Liver (tissue), 9 donors: ENCODE data around the gene DSC2. TPM values are rescaled to one million over a fixed set of nuclear protein-coding genes. Genes with fewer than 3 reads are reported as not detected.

Experiments
- DNase-seq: peaks from one replicate; pipeline ENCODE4 v3.0.0-alpha.2; 2017; ENCODE audit warnings: low spot score
- H3K27ac ChIP-seq, 2 donors: one replicate each; pipeline ENCODE4 v1.7.0; 2013; ENCODE audit warnings: inconsistent platforms in 2 of 2, low read length in 2 of 2, control low read depth in 1 of 2, low read depth in 1 of 2, mild to moderate bottlenecking in 1 of 2
- H3K27me3 ChIP-seq, 4 donors: one replicate each; pipeline versions ENCODE4 v1.6.1 to v1.7.0; 2013; ENCODE audit warnings: low read length in 3 of 4, inconsistent platforms in 1 of 4, mild to moderate bottlenecking in 1 of 4, moderate library complexity in 1 of 4; ENCODE audit not compliant: control insufficient read depth in 4 of 4, insufficient read depth in 4 of 4
- H3K36me3 ChIP-seq, 4 donors: one replicate each; pipeline versions ENCODE4 v1.6.1 to v1.7.0; 2013; ENCODE audit warnings: low read length in 3 of 4, mild to moderate bottlenecking in 3 of 4, low read depth in 1 of 4, moderate library complexity in 1 of 4; ENCODE audit not compliant: control insufficient read depth in 4 of 4, insufficient read depth in 3 of 4
- H3K4me1 ChIP-seq, 4 donors: one replicate each; pipeline versions ENCODE4 v1.6.1 to v1.7.0; 2013; ENCODE audit warnings: low read length in 3 of 4, mild to moderate bottlenecking in 3 of 4, moderate library complexity in 1 of 4; ENCODE audit not compliant: control insufficient read depth in 4 of 4, insufficient read depth in 4 of 4
- H3K4me3 ChIP-seq, 3 donors: one replicate each; pipeline versions ENCODE4 v1.6.1 to v1.7.0; 2013; ENCODE audit warnings: low read length in 3 of 3, control low read depth in 1 of 3, low read depth in 1 of 3, mild to moderate bottlenecking in 1 of 3
- H3K9ac ChIP-seq, 2 donors: one replicate each; pipeline ENCODE4 v1.7.0; 2013; ENCODE audit warnings: low read length in 2 of 2, mild to moderate bottlenecking in 2 of 2, moderate library complexity in 2 of 2, control low read depth in 1 of 2, low read depth in 1 of 2
- H3K9me3 ChIP-seq, 4 donors: one replicate each; pipeline versions ENCODE4 v1.6.1 to v1.7.0; 2013; ENCODE audit warnings: low read length in 3 of 4; ENCODE audit not compliant: control insufficient read depth in 4 of 4
- ATF3 ChIP-seq: IDR thresholded peaks from 2 replicates; pipeline ENCODE4 v1.6.1; 2016; ENCODE audit warnings: antibody characterized with exemption
- EGR1 ChIP-seq, 2 donors: IDR thresholded peaks; 2 replicates each; pipeline ENCODE4 v1.6.1; 2016 to 2018; ENCODE audit warnings: antibody characterized with exemption in 2 of 2, low read depth in 2 of 2
- FOXA1 ChIP-seq: IDR thresholded peaks from 2 replicates; pipeline ENCODE4 v1.6.1; 2016; ENCODE audit warnings: antibody characterized with exemption
- FOXA2 ChIP-seq: IDR thresholded peaks from 2 replicates; pipeline ENCODE4 v1.6.1; 2016; ENCODE audit warnings: antibody characterized with exemption
- GABPA ChIP-seq, 2 donors: IDR thresholded peaks in 1 of 2; conservative IDR thresholded peaks in 1 of 2; 2 replicates each; pipeline ENCODE4 v1.6.1; 2016; ENCODE audit warnings: antibody characterized with exemption in 2 of 2, mild to moderate bottlenecking in 1 of 2, moderate library complexity in 1 of 2
- HNF4A ChIP-seq, 2 donors: conservative IDR thresholded peaks; 2 replicates each; pipeline ENCODE4 v1.6.1; 2016; ENCODE audit warnings: antibody characterized with exemption in 2 of 2, mild to moderate bottlenecking in 2 of 2
- JUND ChIP-seq, 2 donors: IDR thresholded peaks; 2 replicates each; pipeline ENCODE4 v1.6.1; 2016; ENCODE audit warnings: antibody characterized with exemption in 2 of 2
- MAX ChIP-seq: IDR thresholded peaks from 2 replicates; pipeline ENCODE4 v1.6.1; 2016; ENCODE audit warnings: antibody characterized with exemption
- NR2F2 ChIP-seq: IDR thresholded peaks from 2 replicates; pipeline ENCODE4 v1.6.1; 2016; ENCODE audit warnings: antibody characterized with exemption
- RAD21 ChIP-seq, 2 donors: IDR thresholded peaks; 2 replicates each; pipeline ENCODE4 v1.6.1; 2016; ENCODE audit warnings: antibody characterized with exemption in 2 of 2, mild to moderate bottlenecking in 2 of 2
- RXRA ChIP-seq, 2 donors: IDR thresholded peaks; 2 replicates each; pipeline ENCODE4 v1.6.1; 2017 to 2018; ENCODE audit warnings: antibody characterized with exemption in 2 of 2, mild to moderate bottlenecking in 1 of 2
- SP1 ChIP-seq: IDR thresholded peaks from 2 replicates; pipeline ENCODE4 v1.6.1; 2018; ENCODE audit warnings: antibody characterized with exemption, mild to moderate bottlenecking
- TAF1 ChIP-seq: conservative IDR thresholded peaks from 2 replicates; pipeline ENCODE4 v1.6.1; 2016; ENCODE audit warnings: antibody characterized with exemption, mild to moderate bottlenecking
- YY1 ChIP-seq: IDR thresholded peaks from 2 replicates; pipeline ENCODE4 v1.6.1; 2016; ENCODE audit warnings: antibody characterized with exemption, mild to moderate bottlenecking
- ZBTB33 ChIP-seq: IDR thresholded peaks from 2 replicates; pipeline ENCODE4 v1.6.1; 2016; ENCODE audit warnings: antibody characterized with exemption
- whole genome bisulfite sequencing: extraction: QIAGEN DNeasy Blood & Tissue Kit; methylation state at CpG from one replicate; pipeline ENCODE4 v1.1.7; 2013; 5-methylcytosine and 5-hydroxymethylcytosine counted together
- polyA plus RNA-seq, 2 donors: library from polyadenylated mRNA; stranded (reverse) in 1 of 2; unstranded in 1 of 2; fragments of 200-250 nt in 1 of 2; fragments of >200 nt in 1 of 2; fragmentation: Nextera tagmentation in 1 of 2; extraction: Ambion mirVana in 1 of 2; gene quantifications; one replicate each; pipeline versions ENCODE4 v1.2.1 to v1.2.3, GENCODE V29; 2013 to 2015
- total RNA-seq, 2 donors: library from RNA; depleted of rRNA; stranded (reverse); fragments of >200 nt; gene quantifications; one replicate each; pipeline ENCODE4 v1.2.3, GENCODE V29; 2014
- donor health status: healthy.
- donor health status: healthy.
- donor health status: healthy.
- donor health status: healthy.
- donor health status: healthy.

The DSC2 gene
- total and polyA plus RNA-seq, 4 donors, result 3.7 to 16.4 (median 7.4) TPM

DNA sequence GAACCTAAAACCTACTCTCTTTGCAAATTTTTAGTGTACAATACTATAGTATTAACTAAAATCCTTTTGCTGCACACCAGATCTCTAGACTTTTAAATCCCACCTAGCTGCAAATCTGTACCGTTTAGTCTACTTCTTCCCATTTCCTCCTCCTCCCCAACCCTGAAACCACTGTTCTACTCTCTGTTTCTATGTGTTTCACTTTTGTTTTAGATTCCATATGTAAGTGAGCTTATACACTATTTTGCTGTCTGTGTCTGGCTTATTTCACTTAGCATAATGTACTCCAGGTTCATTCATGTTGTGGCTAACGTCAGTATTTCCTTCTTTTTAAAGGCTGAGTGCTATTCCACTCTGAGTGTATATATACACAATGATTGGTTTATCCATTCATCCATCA, 18.4 kb upstream of the DSC2 start:
- H3K4me3 ChIP-seq, result no peak overlapping the region
- TF ChIP-seq JUND (IDR thresholded peaks at IDR 0.05) (no peak), MAX (no peak), YY1 (no peak), RXRA (IDR thresholded peaks at IDR 0.05) (no peak), RAD21 (IDR thresholded peaks at IDR 0.05) (no peak), NR2F2 (no peak), GABPA (IDR thresholded peaks at IDR 0.05 in 1 of 2, conservative IDR thresholded peaks at IDR 0.05 in 1 of 2) (no peak), FOXA1 (no peak), ATF3 (no peak), HNF4A (conservative IDR thresholded peaks at IDR 0.05) (no peak)
- 74% methylated on average over 2 of the region's 2 CpGs for WGBS
- no peaks in the 10 kb centered on the region for H3K9me3 ChIP-seq
- no peaks in the 10 kb centered on the region for H3K36me3 ChIP-seq
- H3K27me3 ChIP-seq, result no peaks in the 10 kb centered on the region
- H3K9ac ChIP-seq, result no peak overlapping the region
- DNase-seq, result no peak
- H3K4me1 ChIP-seq, result no peaks in the 10 kb centered on the region
- no peak overlapping the region for H3K27ac ChIP-seq

DNA sequence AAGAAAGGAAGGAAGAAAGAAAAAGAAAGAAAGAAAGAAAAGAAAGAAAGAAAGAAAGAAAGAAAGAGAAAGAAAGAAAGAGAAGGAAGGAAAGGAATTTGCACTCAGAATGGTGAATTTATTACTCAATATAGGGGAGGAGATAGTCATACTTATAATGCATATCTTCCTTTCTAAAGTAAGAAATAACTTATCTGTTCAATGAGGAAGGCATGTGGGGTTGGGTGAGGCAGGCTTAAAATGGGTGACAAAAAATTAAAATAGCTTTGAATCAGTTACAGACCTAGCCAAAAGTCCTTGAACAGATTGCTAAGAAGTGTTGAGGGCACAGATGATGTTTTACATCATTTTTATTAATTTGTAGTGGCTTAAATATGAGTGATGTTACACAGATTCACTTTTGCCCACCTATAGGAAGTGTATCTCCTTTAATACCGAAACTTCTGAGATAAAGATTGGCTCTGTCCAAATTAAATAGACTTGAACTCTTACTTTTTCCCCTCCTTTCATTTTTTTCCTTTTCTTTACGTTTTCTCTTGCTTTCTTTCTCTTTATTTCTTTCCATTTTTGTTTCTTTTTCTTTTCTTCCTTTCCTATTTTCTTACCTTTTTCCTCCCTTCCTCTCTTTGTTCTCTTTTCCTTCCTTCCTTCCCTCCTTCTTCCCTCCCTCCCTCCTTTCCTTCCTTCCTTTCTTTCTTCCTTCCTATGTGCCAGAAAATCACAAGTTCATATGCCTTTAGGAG, 14.8 kb upstream of the DSC2 start:
- Histone ChIP-seq H3K36me3 (no peaks in the 10 kb centered on the region), H3K27ac (no peak overlapping the region), H3K9ac (no peak overlapping the region), H3K4me1 (no peaks in the 10 kb centered on the region), H3K27me3 (no peaks in the 10 kb centered on the region), H3K4me3 (no peak overlapping the region), H3K9me3 (no peaks in the 10 kb centered on the region)
- 83% methylated on average over 2 of the region's 2 CpGs for WGBS
- no peak for DNase-seq
- TF ChIP-seq MAX (no peak), GABPA (IDR thresholded peaks at IDR 0.05 in 1 of 2, conservative IDR thresholded peaks at IDR 0.05 in 1 of 2) (no peak), NR2F2 (no peak), EGR1 (IDR thresholded peaks at IDR 0.05; ENCODE audit: low read depth in 2 of 2) (no peak), ZBTB33 (no peak), RAD21 (IDR thresholded peaks at IDR 0.05) (no peak), FOXA1 (no peak), HNF4A (conservative IDR thresholded peaks at IDR 0.05) (no peak)

- no peaks in the 10 kb centered on the region for H3K4me1 ChIP-seq
- DNase-seq, result no peak
- WGBS, result 91% methylated on average over 2 of the region's 2 CpGs
These were observed 10.6 kb upstream of the DSC2 start for GRCh38 chr18:31112804-31113203.

More at GRCh38 chr18:31112804-31113203, 10.6 kb upstream of the DSC2 start:
- H3K9me3 ChIP-seq, result no peaks in the 10 kb centered on the region
- H3K36me3 ChIP-seq, result no peaks in the 10 kb centered on the region
- TF ChIP-seq SP1, result no peak
- no peak for TF ChIP-seq EGR1 (IDR thresholded peaks at IDR 0.05; ENCODE audit: low read depth in 2 of 2)
- TF ChIP-seq ZBTB33, result no peak
- no peak for TF ChIP-seq TAF1
- no peak for TF ChIP-seq HNF4A (conservative IDR thresholded peaks at IDR 0.05)
- TF ChIP-seq FOXA2, result no peak
- TF ChIP-seq RXRA (IDR thresholded peaks at IDR 0.05), result no peak
- H3K4me3 ChIP-seq, result no peak overlapping the region
- no peak overlapping the region for H3K9ac ChIP-seq
- H3K27ac ChIP-seq, result no peak overlapping the region
- no peaks in the 10 kb centered on the region for H3K27me3 ChIP-seq
